Loucy (cell line): ENCODE measurements around the gene PRKCE.

Experiments
- H2AFZ ChIP-seq: fragments of 200-600 bp; sonication (generic); 2 replicates; pipeline ENCODE4 v1.6.0; 2016; ENCODE audit warnings: antibody characterized with exemption, mild to moderate bottlenecking, low read length, moderate library complexity
- H3F3A ChIP-seq: fragments of 200-600 bp; 2 replicates; pipeline ENCODE4 v1.6.0; 2016; ENCODE audit warnings: antibody characterized with exemption, low read depth, mild to moderate bottlenecking
- H3K27me3 ChIP-seq: fragments of 200-600 bp; sonication (generic); 2 replicates; pipeline ENCODE4 v1.6.1; 2014; ENCODE audit warnings: low read length, mild to moderate bottlenecking; ENCODE audit not compliant: insufficient read depth, poor library complexity, severe bottlenecking
- H3K36me3 ChIP-seq: fragments of 200-600 bp; sonication (generic); 2 replicates; pipeline ENCODE4 v1.6.1; 2016; ENCODE audit warnings: low read length; ENCODE audit not compliant: insufficient read depth
- H3K4me1 ChIP-seq: fragments of 200-600 bp; sonication (generic); 2 replicates; pipeline ENCODE4 v1.5.1; 2014; ENCODE audit warnings: low read length, mild to moderate bottlenecking; ENCODE audit not compliant: insufficient read depth, poor library complexity, severe bottlenecking
- H3K4me2 ChIP-seq: fragments of 200-600 bp; sonication (generic); 2 replicates; pipeline ENCODE4 v1.6.0; 2014; ENCODE audit warnings: antibody characterized with exemption, low read length, low read depth, mild to moderate bottlenecking; ENCODE audit not compliant: poor library complexity, severe bottlenecking
- H3K4me3 ChIP-seq: fragments of 200-600 bp; sonication (generic); 2 replicates; pipeline ENCODE4 v1.5.1; 2014; ENCODE audit warnings: low read length, mild to moderate bottlenecking, mixed read lengths; ENCODE audit not compliant: poor library complexity, severe bottlenecking
- H3K79me2 ChIP-seq: fragments of 200-600 bp; sonication (generic); 2 replicates; pipeline ENCODE4 v1.6.1; 2014; ENCODE audit warnings: low read length; ENCODE audit not compliant: insufficient read depth
- H3K9ac ChIP-seq: fragments of 200-600 bp; sonication (generic); 2 replicates; pipeline ENCODE4 v1.6.0; 2014; ENCODE audit warnings: mild to moderate bottlenecking, low read depth, low read length, moderate library complexity; ENCODE audit not compliant: poor library complexity, severe bottlenecking
- H3K9me2 ChIP-seq: fragments of 200-600 bp; sonication (generic); replicated peaks from 2 replicates; pipeline ENCODE4 v1.6.1; 2016; ENCODE audit warnings: low read depth, low read length, mixed read lengths
- H3K9me3 ChIP-seq: fragments of 200-600 bp; sonication (generic); 2 replicates; pipeline ENCODE4 v1.6.1; 2014; ENCODE audit warnings: mild to moderate bottlenecking, antibody characterized with exemption, low read length, low read depth; ENCODE audit not compliant: insufficient read depth
- H4K20me1 ChIP-seq: fragments of 200-600 bp; sonication (generic); 2 replicates; pipeline ENCODE4 v1.6.0; 2014; ENCODE audit warnings: antibody characterized with exemption, low read length, mild to moderate bottlenecking; ENCODE audit not compliant: insufficient read depth, poor library complexity, severe bottlenecking
- CTCF ChIP-seq: fragments of 200-600 bp; sonication (generic); conservative IDR thresholded peaks from 2 replicates; pipeline ENCODE4 v1.5.1; 2014; ENCODE audit warnings: mild to moderate bottlenecking, antibody characterized with exemption, low read length
- EZH2phosphoT487 ChIP-seq: fragments of 200-600 bp; IDR thresholded peaks from 2 replicates; pipeline ENCODE4 v1.6.1; 2018; ENCODE audit warnings: antibody characterized with exemption, mild to moderate bottlenecking, moderate library complexity, borderline replicate concordance

PRKCE gene

GRCh38 chr2:46135228-46135855 is 483.9 kb downstream of the PRKCE start:
- no peaks in the 10 kb centered on the region for H3F3A ChIP-seq
- H3K9me2 ChIP-seq: no peaks in the 10 kb centered on the region
- H4K20me1 ChIP-seq: no peaks in the 10 kb centered on the region
- no peaks in the 10 kb centered on the region for H3K79me2 ChIP-seq
- H3K9ac ChIP-seq: no peak overlapping the region
- TF ChIP-seq CTCF (no peak), EZH2phosphoT487 (no peak)
- H3K4me3 ChIP-seq: no peak overlapping the region
- no peak overlapping the region for H2AFZ ChIP-seq
- H3K4me2 ChIP-seq: no peak overlapping the region
- no peaks in the 10 kb centered on the region for H3K27me3 ChIP-seq
- peaks cover 3% of the 10 kb centered on the region; the same call in 1 of the 2 replicates for H3K36me3 ChIP-seq
- peaks cover 13% of the 10 kb centered on the region for H3K4me1 ChIP-seq
- no peaks in the 10 kb centered on the region for H3K9me3 ChIP-seq

- no peaks in the 10 kb centered on the region for H3K9me2 ChIP-seq
Observed at GRCh38 chr2:46135958-46136357, 484.5 kb downstream of the PRKCE start.

GRCh38 chr2:46136481-46136880 is 485.0 kb downstream of the PRKCE start:
- no peak overlapping the region for H2AFZ ChIP-seq
- TF ChIP-seq EZH2phosphoT487 (no peak), CTCF (no peak)
- no peaks in the 10 kb centered on the region for H3K9me3 ChIP-seq
- H3K9ac ChIP-seq: no peak overlapping the region
- H3K4me1 ChIP-seq: peaks cover 13% of the 10 kb centered on the region
- no peaks in the 10 kb centered on the region for H4K20me1 ChIP-seq
- no peak overlapping the region for H3K4me2 ChIP-seq
- no peaks in the 10 kb centered on the region for H3K79me2 ChIP-seq
- no peaks in the 10 kb centered on the region for H3K9me2 ChIP-seq
- no peak overlapping the region for H3K4me3 ChIP-seq
- H3K27me3 ChIP-seq: no peaks in the 10 kb centered on the region
- peaks cover 3% of the 10 kb centered on the region; the same call in 1 of the 2 replicates for H3K36me3 ChIP-seq
- no peaks in the 10 kb centered on the region for H3F3A ChIP-seq

More at GRCh38 chr2:46135958-46136357, 484.5 kb downstream of the PRKCE start:
- H3K4me3 ChIP-seq: no peak overlapping the region
- no peaks in the 10 kb centered on the region for H3K27me3 ChIP-seq
- no peak overlapping the region for H3K4me2 ChIP-seq
- peaks cover 3% of the 10 kb centered on the region; the same call in 1 of the 2 replicates for H3K36me3 ChIP-seq
- H3K9me3 ChIP-seq: no peaks in the 10 kb centered on the region
- H3F3A ChIP-seq: no peaks in the 10 kb centered on the region
- no peaks in the 10 kb centered on the region for H4K20me1 ChIP-seq
- H3K9ac ChIP-seq: no peak overlapping the region
- no peaks in the 10 kb centered on the region for H3K79me2 ChIP-seq
- H3K4me1 ChIP-seq: peaks cover 13% of the 10 kb centered on the region
- no peak for TF ChIP-seq CTCF
- TF ChIP-seq EZH2phosphoT487: no peak
- no peak overlapping the region for H2AFZ ChIP-seq
